GM13977 (cell line): ENCODE results near the gene C7orf33.

Source experiments
- DNase-seq: peaks from one replicate; pipeline ENCODE4 v3.0.0; 2012; ENCODE audit warnings: low spot score
- in situ Hi-C: fragments of 300-500 bp; cut with MboI; formaldehyde crosslinking; loops from one replicate; pipeline ENCODE4 v1.12.0; 2022; ENCODE audit warnings: low sequenced_read_pairs, low pct_unique_long_range_greater_than_20kb, mixed read lengths, inconsistent platforms; ENCODE audit not compliant: unreplicated experiment
- TF ChIP-seq, protein P1 (sequence below): IDR thresholded peaks from 2 replicates; pipeline ENCODE4 v1.5.1; 2012; ENCODE audit warnings: mild to moderate bottlenecking, control low read depth; ENCODE audit not compliant: insufficient read depth; ENCODE audit errors: extremely low read depth, missing control alignments

C7orf33 gene

GRCh38 chr7:148609045-148609725, 18.6 kb downstream of the C7orf33 start:
- in situ Hi-C loops, result no loop called here
- DNase-seq, result no peak
- TF ChIP-seq, protein P1, sequence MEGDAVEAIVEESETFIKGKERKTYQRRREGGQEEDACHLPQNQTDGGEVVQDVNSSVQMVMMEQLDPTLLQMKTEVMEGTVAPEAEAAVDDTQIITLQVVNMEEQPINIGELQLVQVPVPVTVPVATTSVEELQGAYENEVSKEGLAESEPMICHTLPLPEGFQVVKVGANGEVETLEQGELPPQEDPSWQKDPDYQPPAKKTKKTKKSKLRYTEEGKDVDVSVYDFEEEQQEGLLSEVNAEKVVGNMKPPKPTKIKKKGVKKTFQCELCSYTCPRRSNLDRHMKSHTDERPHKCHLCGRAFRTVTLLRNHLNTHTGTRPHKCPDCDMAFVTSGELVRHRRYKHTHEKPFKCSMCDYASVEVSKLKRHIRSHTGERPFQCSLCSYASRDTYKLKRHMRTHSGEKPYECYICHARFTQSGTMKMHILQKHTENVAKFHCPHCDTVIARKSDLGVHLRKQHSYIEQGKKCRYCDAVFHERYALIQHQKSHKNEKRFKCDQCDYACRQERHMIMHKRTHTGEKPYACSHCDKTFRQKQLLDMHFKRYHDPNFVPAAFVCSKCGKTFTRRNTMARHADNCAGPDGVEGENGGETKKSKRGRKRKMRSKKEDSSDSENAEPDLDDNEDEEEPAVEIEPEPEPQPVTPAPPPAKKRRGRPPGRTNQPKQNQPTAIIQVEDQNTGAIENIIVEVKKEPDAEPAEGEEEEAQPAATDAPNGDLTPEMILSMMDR, result no peak

GRCh38 chr7:148611692-148612091, 21.1 kb downstream of the C7orf33 start:
- TF ChIP-seq, protein P1, result no peak
- no peak for DNase-seq
- in situ Hi-C loops, result no loop called here

- TF ChIP-seq, protein P1, result no peak
- DNase-seq, result no peak
- in situ Hi-C loops, result no loop called here
Observed at GRCh38 chr7:148615085-148615730, 24.6 kb downstream of the C7orf33 start.

DNA sequence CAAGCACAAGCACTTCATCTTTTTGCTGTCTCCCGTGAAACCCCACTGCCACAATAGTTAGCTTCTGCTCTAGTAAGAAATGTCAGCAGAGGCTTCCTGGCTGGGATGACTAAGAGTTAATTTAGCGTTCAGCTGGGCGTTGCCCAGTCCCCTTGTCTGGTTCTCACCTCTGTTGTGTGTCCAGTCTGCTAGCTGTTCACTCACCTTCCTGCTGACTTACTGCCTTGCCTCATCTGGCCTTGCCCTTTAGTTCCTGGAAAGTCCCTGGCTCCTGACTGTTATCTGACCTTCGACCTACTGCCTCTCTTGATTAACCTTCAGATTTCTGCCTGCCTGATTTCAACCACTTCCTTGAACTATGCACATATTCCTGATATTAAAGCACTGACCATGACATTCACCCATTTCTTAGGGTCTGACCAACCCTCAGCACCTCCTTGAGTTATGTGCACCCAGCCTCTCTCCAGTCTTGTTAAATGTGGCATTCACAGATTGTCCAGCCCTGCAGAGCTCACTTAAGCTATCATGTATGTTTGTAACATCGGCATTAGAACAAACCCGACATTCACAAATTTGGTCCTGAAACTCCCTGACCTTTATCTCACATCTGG, 30.3 kb downstream of the C7orf33 start:
- TF ChIP-seq, protein P1, result no peak
- in situ Hi-C loops, result no loop called here
- no peak for DNase-seq

- TF ChIP-seq, protein P1, result no peak
Observed at GRCh38 chr7:148621563-148621962, 31.0 kb downstream of the C7orf33 start.

GRCh38 chr7:148622887-148623585, 32.5 kb downstream of the C7orf33 start:
- DNase-seq, result no peak
- TF ChIP-seq, protein P1, result no peak
- in situ Hi-C loops, result no loop called here

More at GRCh38 chr7:148621563-148621962, 31.0 kb downstream of the C7orf33 start:
- DNase-seq, result no peak
- in situ Hi-C loops, result no loop called here
